ENCODE measurements around the gene FKBP5. TPM values are rescaled to one million over a fixed set of nuclear protein-coding genes. Genes with fewer than 3 reads are reported as not detected.

Gene FKBP5
- total and polyA plus RNA-seq, 2 donors (not counting 3 experiments of a cell fraction or from before 2014, with no cell fraction given) = 16.7 to 56.8 TPM

- intact Hi-C loops (cut with micrococcal nuclease) = no loop called here
- TF ChIP-seq POLR2A (IDR thresholded peaks at IDR 0.05; ENCODE audit: low read depth, low read length) = no peak
- TF ChIP-seq FOS (IDR thresholded peaks at IDR 0.05; ENCODE audit: borderline replicate concordance, insufficient read depth, low read length) = no peak
- no peak for TF ChIP-seq JUN (IDR thresholded peaks at IDR 0.05; ENCODE audit: borderline replicate concordance, insufficient read depth, insufficient read length, low read depth)
- no peak for TF ChIP-seq GATA2 (IDR thresholded peaks at IDR 0.05; ENCODE audit: insufficient read depth, insufficient read length, low read depth, low read length)
- TF ChIP-seq MAX (IDR thresholded peaks at IDR 0.05; ENCODE audit: insufficient read depth, insufficient read length) = no peak
- no peak for TF ChIP-seq POLR2AphosphoS5 (IDR thresholded peaks at IDR 0.05; ENCODE audit: insufficient read depth, low read depth, low read length)
- TF ChIP-seq MYC (IDR thresholded peaks at IDR 0.05; ENCODE audit: low read depth, low read length) = no peak
- TF ChIP-seq CTCF (IDR thresholded peaks at IDR 0.05; ENCODE audit: extremely low read depth in 1 of 2, insufficient read depth in 1 of 2, low read depth in 1 of 2, low read length in 2 of 2) = no peak
- TF ChIP-seq EZH2 (IDR thresholded peaks at IDR 0.05; ENCODE audit: borderline replicate concordance, low read depth, low read length, severe bottlenecking) = no peak
- CTCF ChIA-PET = interaction anchor here (1.1 to 4.6 kb wide), 5 partner anchors 8 to 81 kb away, joined by 3 to 31 read pairs (median 4); partner anchors contain the start of gene ARMC12
Observed at GRCh38 chr6:35677456-35677855, 11.3 kb downstream of the FKBP5 start.

More at GRCh38 chr6:35677456-35677855, 11.3 kb downstream of the FKBP5 start:
- peak overlapping the region; percentile 62 for H3K9ac ChIP-seq (replicated peaks; ENCODE audit: extremely low read depth, insufficient read depth, low read length)
- H3K27ac ChIP-seq (ENCODE audit: insufficient read depth, low read depth, low read length) = peak overlapping the region; percentile 84
- BruUV-seq (replicated peaks) = no TSS peak
- no peaks in the 10 kb centered on the region for H4K20me1 ChIP-seq (replicated peaks; ENCODE audit: control insufficient read depth, extremely low read depth, insufficient read depth, low read length)
- FAIRE-seq (no peak), DNase-seq (ENCODE audit: low read depth, low spot score) (no peak)
- POLR2A ChIA-PET = no interaction called here
- no peaks in the 10 kb centered on the region for H3K27me3 ChIP-seq (ENCODE audit: control insufficient read depth in 2 of 2, insufficient read depth in 2 of 2, low read length in 2 of 2)
- H2AFZ ChIP-seq (ENCODE audit: low read depth, low read length) = peak overlapping the region; percentile 28
- dilution Hi-C loops (cut with MboI; ENCODE audit: extremely low pct_ligation_motif_present, low sequenced_read_pairs) = no loop called here
- H3K9me3 ChIP-seq (replicated peaks; ENCODE audit: control insufficient read depth, insufficient read depth, low read length) = no peaks in the 10 kb centered on the region
- peaks cover 0 to 4% of the 10 kb centered on the region in 2 experiments for H3K36me3 ChIP-seq (ENCODE audit: control insufficient read depth in 2 of 2, extremely low read depth in 1 of 2, insufficient read depth in 2 of 2, low read length in 2 of 2)
- H3K9me1 ChIP-seq (replicated peaks; ENCODE audit: control insufficient read depth, extremely low read depth, insufficient read depth, low read length) = peaks cover 6% of the 10 kb centered on the region
- peak overlapping the region; percentile 88 for H3K4me2 ChIP-seq (ENCODE audit: insufficient read depth, low read length)
- peaks cover 19% of the 10 kb centered on the region for H3K4me1 ChIP-seq (ENCODE audit: control insufficient read depth, extremely low read depth, insufficient read depth, low read length)
- H3K4me3 ChIP-seq (replicated peaks in 1 of 3; ENCODE audit: insufficient read depth in 1 of 3, low read depth in 1 of 3, low read length in 3 of 3) = no peak overlapping the region
- H3K79me2 ChIP-seq (ENCODE audit: control insufficient read depth, insufficient read depth, low read length) = peaks cover 88% of the 10 kb centered on the region
